IMR-90 (cell line): ENCODE results near the gene URB1. TPM values are rescaled to one million over a fixed set of nuclear protein-coding genes. Genes with fewer than 3 reads are reported as not detected.

ENCODE experiments used
- ATAC-seq: fragments of 200-7000 bp; cut with Tn5 transposase; 2 replicates; pipeline ENCODE4 v1.9.1; 2020; ENCODE audit warnings: low read depth, mild to moderate bottlenecking, moderate library complexity
- BruUV-seq: library from RNA; stranded (reverse); fragments of 400-500 nt; replicated peaks from 2 replicates; lab custom pipeline; 2021; lab: Mats Ljungman, UMichigan
- CTCF ChIA-PET: fragments of 300-600 bp; formaldehyde crosslinking; extraction: SDS; loops from one replicate; lab custom pipeline; 2021; ENCODE audit warnings: antibody characterized with exemption; lab: Yijun Ruan, JAX
- POLR2A ChIA-PET: fragments of 300-600 bp; sonication (Branson Sonifier 250); formaldehyde crosslinking; loops from one replicate; lab custom pipeline; 2022; ENCODE audit warnings: antibody characterized with exemption; ENCODE audit not compliant: unreplicated experiment; lab: Charles Lee
- DNase-seq: peaks from one replicate; pipeline ENCODE4 v3.0.0; 2013
- H2AFZ ChIP-seq: replicated peaks from 2 replicates; pipeline ENCODE3; 2013; ENCODE audit warnings: low read length, mild to moderate bottlenecking; ENCODE audit not compliant: poor library complexity
- H2AK5ac ChIP-seq: 2 replicates; pipeline ENCODE4 v1.6.1; 2013; ENCODE audit warnings: low read depth, low read length, inconsistent platforms
- H2AK9ac ChIP-seq: replicated peaks from 2 replicates; pipeline ENCODE3; 2013; ENCODE audit warnings: mild to moderate bottlenecking, low read depth, low read length, moderate library complexity; ENCODE audit not compliant: poor library complexity
- H2BK120ac ChIP-seq: 2 replicates; pipeline ENCODE4 v1.6.1; 2013; ENCODE audit warnings: low read depth, low read length, inconsistent platforms
- H2BK15ac ChIP-seq: 3 replicates; pipeline ENCODE4 v1.6.1; 2013; ENCODE audit warnings: low read depth, low read length, inconsistent platforms
- H2BK20ac ChIP-seq: 2 replicates; pipeline ENCODE4 v1.6.1; 2013; ENCODE audit warnings: low read depth, mild to moderate bottlenecking, inconsistent platforms, low read length, moderate library complexity
- H2BK5ac ChIP-seq: 2 replicates; pipeline ENCODE4 v1.6.1; 2013; ENCODE audit warnings: mild to moderate bottlenecking, low read depth, low read length, inconsistent platforms; ENCODE audit not compliant: poor library complexity, severe bottlenecking
- H3K14ac ChIP-seq: replicated peaks from 2 replicates; pipeline ENCODE4 v1.6.1; 2013; ENCODE audit warnings: low read depth, low read length, inconsistent platforms
- H3K18ac ChIP-seq: 2 replicates; pipeline ENCODE4 v1.6.1; 2013; ENCODE audit warnings: low read depth, low read length, control low read depth
- H3K23ac ChIP-seq: 2 replicates; pipeline ENCODE4 v1.6.1; 2013; ENCODE audit warnings: low read depth, low read length, inconsistent platforms
- H3K27ac ChIP-seq: 2 replicates; pipeline ENCODE4 v1.5.1; 2013; ENCODE audit warnings: mild to moderate bottlenecking, control low read depth, low read length; ENCODE audit not compliant: insufficient read depth
- H3K27me3 ChIP-seq: 2 replicates; pipeline ENCODE4 v1.6.1; 2013; ENCODE audit warnings: low read length; ENCODE audit not compliant: control insufficient read depth, insufficient read depth
- H3K36me3 ChIP-seq: 2 replicates; pipeline ENCODE4 v1.6.1; 2013; ENCODE audit warnings: low read length, mixed read lengths; ENCODE audit not compliant: control insufficient read depth, insufficient read depth
- H3K4ac ChIP-seq: 2 replicates; pipeline ENCODE4 v1.6.1; 2013; ENCODE audit warnings: low read depth, low read length, inconsistent platforms
- H3K4me1 ChIP-seq: 2 replicates; pipeline ENCODE4 v1.6.1; 2013; ENCODE audit warnings: low read length, mixed read lengths; ENCODE audit not compliant: control insufficient read depth, insufficient read depth
- H3K4me2 ChIP-seq: 2 replicates; pipeline ENCODE4 v1.6.1; 2013; ENCODE audit warnings: low read depth, mild to moderate bottlenecking, control low read depth, low read length, moderate library complexity
- H3K4me3 ChIP-seq: 2 replicates; pipeline ENCODE4 v1.5.1; 2013; ENCODE audit warnings: low read depth, mild to moderate bottlenecking, control low read depth, low read length, moderate library complexity; ENCODE audit not compliant: insufficient read depth
- H3K56ac ChIP-seq: 2 replicates; pipeline ENCODE4 v1.6.1; 2013; ENCODE audit warnings: low read length, inconsistent platforms; ENCODE audit not compliant: insufficient read depth; ENCODE audit errors: extremely low read depth
- H3K79me1 ChIP-seq, 2 experiments: 2 replicates each; pipeline ENCODE4 v1.6.1; 2013; ENCODE audit warnings: low read length in 2 of 2, inconsistent platforms in 1 of 2, low read depth in 1 of 2
- H3K9ac ChIP-seq: 2 replicates; pipeline ENCODE4 v1.6.1; 2013; ENCODE audit warnings: low read depth, low read length, control low read depth
- H3K9me1 ChIP-seq: 2 replicates; pipeline ENCODE4 v1.6.1; 2013; ENCODE audit warnings: low read length, inconsistent platforms; ENCODE audit not compliant: insufficient read depth
- H3K9me3 ChIP-seq: 2 replicates; pipeline ENCODE4 v1.6.1; 2013; ENCODE audit warnings: low read length; ENCODE audit not compliant: control insufficient read depth, insufficient read depth
- H4K20me1 ChIP-seq: 2 replicates; pipeline ENCODE4 v1.6.1; 2013; ENCODE audit warnings: low read length, inconsistent platforms; ENCODE audit not compliant: insufficient read depth
- H4K5ac ChIP-seq: 2 replicates; pipeline ENCODE4 v1.6.1; 2013; ENCODE audit warnings: mild to moderate bottlenecking, low read depth, low read length, control low read depth
- H4K8ac ChIP-seq, 2 experiments: 2 replicates each; pipeline ENCODE4 v1.6.1; 2013; ENCODE audit warnings: low read depth in 2 of 2, low read length in 2 of 2, control low read depth in 1 of 2, inconsistent platforms in 1 of 2
- H4K91ac ChIP-seq: 2 replicates; pipeline ENCODE4 v1.6.1; 2013; ENCODE audit warnings: low read depth, low read length, inconsistent platforms; ENCODE audit not compliant: insufficient read depth
- BHLHE40 ChIP-seq: fragments of 150-350 bp; IDR thresholded peaks from 2 replicates; pipeline ENCODE4 v1.6.1; 2016; ENCODE audit warnings: mild to moderate bottlenecking, low read depth, low read length
- CEBPB ChIP-seq: IDR thresholded peaks from 2 replicates; pipeline ENCODE4 v1.6.1; 2012; ENCODE audit warnings: low read depth, low read length, improper control_type of control experiment
- MAFK ChIP-seq: IDR thresholded peaks from 2 replicates; pipeline ENCODE4 v1.6.1; 2012; ENCODE audit warnings: low read depth, low read length, improper control_type of control experiment
- MAZ ChIP-seq: IDR thresholded peaks from 2 replicates; pipeline ENCODE4 v1.6.1; 2012; ENCODE audit warnings: low read depth, mild to moderate bottlenecking, low read length, improper control_type of control experiment, moderate library complexity, borderline replicate concordance
- MXI1 ChIP-seq: IDR thresholded peaks from 2 replicates; pipeline ENCODE4 v1.6.1; 2012; ENCODE audit warnings: low read depth, mild to moderate bottlenecking, low read length, moderate library complexity, borderline replicate concordance
- POLR2A ChIP-seq: IDR thresholded peaks from 2 replicates; pipeline ENCODE4 v1.6.1; 2012; ENCODE audit warnings: mild to moderate bottlenecking, low read depth, low read length
- RAD21 ChIP-seq: IDR thresholded peaks from 2 replicates; pipeline ENCODE4 v1.6.1; 2012; ENCODE audit warnings: low read length, improper control_type of control experiment
- USF2 ChIP-seq: fragments of 150-350 bp; IDR thresholded peaks from 2 replicates; pipeline ENCODE4 v1.6.1; 2017; ENCODE audit warnings: mild to moderate bottlenecking, antibody characterized with exemption, low read length, low read depth
- WGBS, 2 experiments: methylation state at CpG; one replicate each; pipeline versions ENCODE4 v1.1.5 to v1.1.7; 2013; ENCODE audit warnings: missing lambda C conversion rate in 2 of 2; ENCODE audit not compliant: insufficient read length in 1 of 2; ENCODE audit errors: extremely low coverage in 2 of 2; 5-methylcytosine and 5-hydroxymethylcytosine counted together
- dilution Hi-C: fragments of 300-500 bp; cut with HindIII; formaldehyde crosslinking; loops from one replicate; pipeline ENCODE4 v1.14.3; 2018; ENCODE audit warnings: low sequenced_read_pairs; ENCODE audit not compliant: unreplicated experiment
- in situ Hi-C: fragments of 300-500 bp; cut with MboI; formaldehyde crosslinking; loops from 3 replicates; pipeline ENCODE4 v1.14.3; 2019; ENCODE audit warnings: low sequenced_read_pairs, inconsistent platforms, mixed read lengths
- intact Hi-C: fragments of 100-400 bp; cut with micrococcal nuclease; formaldehyde crosslinking; loops from 2 replicates; pipeline ENCODE4 v1.10.0; 2022
- polyA plus RNA-seq, 3 experiments: library from polyadenylated mRNA; depleted of rRNA; stranded (reverse); fragments of >200 nt; gene quantifications; 2 replicates each; pipeline ENCODE4 v1.2.3, GENCODE V29; 2012; ENCODE audit warnings: low replicate concordance in 1 of 3
- total RNA-seq: library from RNA; depleted of rRNA; stranded (reverse); fragments of >200 nt; gene quantifications from 2 replicates; pipeline ENCODE4 v1.2.3, GENCODE V29; 2012
- TF ChIP-seq, protein P1 (sequence below): conservative IDR thresholded peaks from 2 replicates; pipeline ENCODE4 v1.5.1; 2012; ENCODE audit warnings: mild to moderate bottlenecking, low read depth, low read length, improper control_type of control experiment
- TF ChIP-seq, protein P2 (sequence below): fragments of 150-350 bp; IDR thresholded peaks from 2 replicates; pipeline ENCODE4 v1.6.1; 2016; ENCODE audit warnings: low read depth, mild to moderate bottlenecking, low read length, moderate library complexity, borderline replicate concordance

The URB1 gene
- total and polyA plus RNA-seq, 2 of the 4 experiments (the other 2 are of a cell fraction) = 9.2 to 12.7 TPM

DNA sequence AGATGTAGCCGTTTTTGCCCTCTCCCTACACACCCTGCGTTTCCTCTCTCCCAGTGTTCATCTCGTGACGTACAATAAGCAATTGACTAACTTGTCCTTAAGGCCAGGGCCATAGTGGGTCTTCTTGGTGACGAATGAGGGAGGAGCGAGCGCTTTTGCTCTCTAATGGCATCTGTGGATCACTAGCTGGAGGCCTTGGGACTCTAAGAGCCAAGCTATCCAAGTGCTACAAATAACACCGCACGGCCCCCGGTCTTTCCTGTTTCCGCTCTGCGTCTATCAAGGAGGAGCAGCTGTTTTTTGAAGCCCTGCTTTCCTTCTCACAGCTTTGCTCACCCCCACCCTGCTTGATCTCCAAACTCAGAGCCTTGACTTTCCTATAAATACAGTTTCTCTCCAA, 44.9 kb upstream of the URB1 start:
- Histone ChIP-seq H2AK9ac (no peak overlapping the region), H3K4me3 (no peak overlapping the region), H2BK20ac (no peak overlapping the region), H3K14ac (no peak overlapping the region), H3K4me1 (no peaks in the 10 kb centered on the region), H3K36me3 (no peaks in the 10 kb centered on the region), H3K56ac (no peak overlapping the region), H2AFZ (no peak overlapping the region), H4K20me1 (no peaks in the 10 kb centered on the region), H3K23ac (no peak overlapping the region), H3K9ac (no peak overlapping the region), H3K9me3 (no peaks in the 10 kb centered on the region), H4K5ac (no peak overlapping the region), H3K4ac (no peak overlapping the region), H3K18ac (no peak overlapping the region), H2BK120ac (no peak overlapping the region), H3K27me3 (no peaks in the 10 kb centered on the region), H3K9me1 (no peaks in the 10 kb centered on the region), H3K27ac (no peak overlapping the region), H2AK5ac (no peak overlapping the region), H3K4me2 (no peak overlapping the region), H4K8ac (no peak overlapping the region), H3K79me1 (no peaks in the 10 kb centered on the region), H4K91ac (no peak overlapping the region), H2BK15ac (no peak overlapping the region), H2BK5ac (no peak overlapping the region)
- DNase-seq = no peak
- in situ Hi-C loops = no loop called here
- no peak for TF ChIP-seq MAZ
- TF ChIP-seq CEBPB = no peak
- TF ChIP-seq, protein P1, sequence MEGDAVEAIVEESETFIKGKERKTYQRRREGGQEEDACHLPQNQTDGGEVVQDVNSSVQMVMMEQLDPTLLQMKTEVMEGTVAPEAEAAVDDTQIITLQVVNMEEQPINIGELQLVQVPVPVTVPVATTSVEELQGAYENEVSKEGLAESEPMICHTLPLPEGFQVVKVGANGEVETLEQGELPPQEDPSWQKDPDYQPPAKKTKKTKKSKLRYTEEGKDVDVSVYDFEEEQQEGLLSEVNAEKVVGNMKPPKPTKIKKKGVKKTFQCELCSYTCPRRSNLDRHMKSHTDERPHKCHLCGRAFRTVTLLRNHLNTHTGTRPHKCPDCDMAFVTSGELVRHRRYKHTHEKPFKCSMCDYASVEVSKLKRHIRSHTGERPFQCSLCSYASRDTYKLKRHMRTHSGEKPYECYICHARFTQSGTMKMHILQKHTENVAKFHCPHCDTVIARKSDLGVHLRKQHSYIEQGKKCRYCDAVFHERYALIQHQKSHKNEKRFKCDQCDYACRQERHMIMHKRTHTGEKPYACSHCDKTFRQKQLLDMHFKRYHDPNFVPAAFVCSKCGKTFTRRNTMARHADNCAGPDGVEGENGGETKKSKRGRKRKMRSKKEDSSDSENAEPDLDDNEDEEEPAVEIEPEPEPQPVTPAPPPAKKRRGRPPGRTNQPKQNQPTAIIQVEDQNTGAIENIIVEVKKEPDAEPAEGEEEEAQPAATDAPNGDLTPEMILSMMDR = no peak
- TF ChIP-seq BHLHE40 = no peak
- no peak for TF ChIP-seq MAFK
- no peak for TF ChIP-seq POLR2A
- no peak for TF ChIP-seq RAD21
- no peak for TF ChIP-seq USF2
- TF ChIP-seq MXI1 = no peak
- TF ChIP-seq, protein P2, sequence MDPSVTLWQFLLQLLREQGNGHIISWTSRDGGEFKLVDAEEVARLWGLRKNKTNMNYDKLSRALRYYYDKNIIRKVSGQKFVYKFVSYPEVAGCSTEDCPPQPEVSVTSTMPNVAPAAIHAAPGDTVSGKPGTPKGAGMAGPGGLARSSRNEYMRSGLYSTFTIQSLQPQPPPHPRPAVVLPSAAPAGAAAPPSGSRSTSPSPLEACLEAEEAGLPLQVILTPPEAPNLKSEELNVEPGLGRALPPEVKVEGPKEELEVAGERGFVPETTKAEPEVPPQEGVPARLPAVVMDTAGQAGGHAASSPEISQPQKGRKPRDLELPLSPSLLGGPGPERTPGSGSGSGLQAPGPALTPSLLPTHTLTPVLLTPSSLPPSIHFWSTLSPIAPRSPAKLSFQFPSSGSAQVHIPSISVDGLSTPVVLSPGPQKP = no peak
- ATAC-seq = no peak
- POLR2A ChIA-PET = no interaction called here
- no TSS peak for BruUV-seq
- 75% methylated on average over 7 of the region's 12 CpGs; no CpG with 5 or more reads in 1 of the 2 experiments for whole genome bisulfite sequencing, 2 experiments
- intact Hi-C loops = no loop called here
- CTCF ChIA-PET = no interaction called here
- dilution Hi-C loops = no loop called here
